GM12873 (cell line): ENCODE results near the gene CFAP97.
A peak's percentile ranks its signal among the peaks of the same experiment; 100 is the strongest.

Experiments used
- TF ChIP-seq, protein P1 (sequence below): IDR thresholded peaks from 2 replicates; pipeline ENCODE4 v1.5.1; 2012; ENCODE audit warnings: low read depth, mild to moderate bottlenecking, moderate library complexity, low read length, control low read depth; ENCODE audit not compliant: insufficient read depth; ENCODE audit errors: missing control alignments

The CFAP97 gene

DNA sequence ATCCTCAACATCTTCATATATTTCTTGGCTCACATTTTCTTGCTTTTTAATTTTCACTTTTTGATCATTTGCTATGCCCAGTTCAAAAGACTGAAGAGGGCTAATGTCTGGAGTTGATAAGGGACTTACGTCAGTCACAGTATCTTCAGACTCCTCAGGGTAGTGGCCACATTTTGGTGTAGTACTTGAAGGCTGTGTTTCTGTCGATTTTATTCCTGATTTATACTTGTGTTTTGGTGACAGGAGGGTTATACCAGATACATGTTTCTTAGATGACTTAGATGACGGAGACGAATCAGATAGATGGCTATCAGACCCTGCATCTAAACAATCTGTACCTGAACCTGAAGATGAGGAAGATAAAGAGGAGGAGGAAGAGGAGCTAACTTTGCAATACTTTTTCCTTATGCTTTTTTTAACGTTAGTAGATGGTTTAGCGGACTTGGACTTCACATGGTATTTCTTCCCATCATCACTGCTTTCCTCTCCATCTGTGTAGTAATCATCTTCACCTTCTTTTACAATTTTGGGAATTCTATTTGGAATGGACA is 13.4 kb downstream of the CFAP97 start:
- TF ChIP-seq, protein P1, sequence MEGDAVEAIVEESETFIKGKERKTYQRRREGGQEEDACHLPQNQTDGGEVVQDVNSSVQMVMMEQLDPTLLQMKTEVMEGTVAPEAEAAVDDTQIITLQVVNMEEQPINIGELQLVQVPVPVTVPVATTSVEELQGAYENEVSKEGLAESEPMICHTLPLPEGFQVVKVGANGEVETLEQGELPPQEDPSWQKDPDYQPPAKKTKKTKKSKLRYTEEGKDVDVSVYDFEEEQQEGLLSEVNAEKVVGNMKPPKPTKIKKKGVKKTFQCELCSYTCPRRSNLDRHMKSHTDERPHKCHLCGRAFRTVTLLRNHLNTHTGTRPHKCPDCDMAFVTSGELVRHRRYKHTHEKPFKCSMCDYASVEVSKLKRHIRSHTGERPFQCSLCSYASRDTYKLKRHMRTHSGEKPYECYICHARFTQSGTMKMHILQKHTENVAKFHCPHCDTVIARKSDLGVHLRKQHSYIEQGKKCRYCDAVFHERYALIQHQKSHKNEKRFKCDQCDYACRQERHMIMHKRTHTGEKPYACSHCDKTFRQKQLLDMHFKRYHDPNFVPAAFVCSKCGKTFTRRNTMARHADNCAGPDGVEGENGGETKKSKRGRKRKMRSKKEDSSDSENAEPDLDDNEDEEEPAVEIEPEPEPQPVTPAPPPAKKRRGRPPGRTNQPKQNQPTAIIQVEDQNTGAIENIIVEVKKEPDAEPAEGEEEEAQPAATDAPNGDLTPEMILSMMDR, result no peak

DNA sequence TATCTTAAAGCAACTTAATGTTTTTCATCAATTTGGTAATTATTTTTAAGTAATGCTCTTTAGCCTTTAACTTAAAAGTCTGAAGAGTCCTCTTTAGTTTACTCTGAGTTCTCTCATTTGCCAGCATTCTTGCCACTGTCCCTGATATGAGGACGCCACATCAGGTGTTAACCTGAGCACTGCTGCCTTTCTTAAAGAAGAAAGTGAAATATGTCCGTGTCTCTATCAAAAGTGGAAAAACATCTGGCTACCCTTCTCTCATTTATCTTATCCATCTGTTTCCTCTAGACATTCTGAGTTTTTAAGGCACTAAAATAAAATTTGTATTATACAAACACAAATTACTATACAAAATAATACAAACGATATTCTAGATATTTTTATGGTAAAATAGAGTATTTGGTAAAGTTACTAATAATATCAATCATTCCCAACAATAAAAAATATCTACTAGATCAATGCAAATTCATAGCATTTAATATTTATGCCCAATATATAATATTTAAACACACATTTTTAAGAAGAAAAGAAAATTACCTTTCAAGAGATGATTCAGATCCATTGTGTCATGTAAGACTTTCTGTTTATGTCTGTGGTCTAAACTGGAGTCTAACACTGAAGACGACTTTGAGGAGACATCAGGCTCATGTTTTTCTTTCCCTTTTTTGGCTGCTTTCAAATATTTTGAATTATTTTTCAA is 14.0 kb downstream of the CFAP97 start:
- TF ChIP-seq, protein P1, result no peak

DNA sequence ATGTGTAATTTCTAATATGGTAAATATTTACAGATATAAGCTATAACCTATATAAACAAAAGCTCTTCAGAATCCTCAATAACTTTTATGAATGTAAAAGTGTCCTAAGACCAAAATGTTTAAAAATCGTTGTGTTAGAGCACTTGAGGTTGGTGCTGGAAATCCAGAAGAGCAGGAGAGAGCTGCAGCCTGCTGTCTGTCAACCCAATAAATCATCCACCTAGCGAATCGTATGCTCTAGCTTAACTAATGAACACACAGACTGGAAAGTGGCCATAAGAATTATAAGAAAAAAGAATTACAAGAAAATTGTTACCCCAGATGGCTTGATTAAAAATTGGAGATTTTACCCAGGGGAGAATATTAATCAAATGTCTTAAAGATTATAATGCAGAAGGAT is 17.0 kb downstream of the CFAP97 start:
- TF ChIP-seq, protein P1, result no peak

DNA sequence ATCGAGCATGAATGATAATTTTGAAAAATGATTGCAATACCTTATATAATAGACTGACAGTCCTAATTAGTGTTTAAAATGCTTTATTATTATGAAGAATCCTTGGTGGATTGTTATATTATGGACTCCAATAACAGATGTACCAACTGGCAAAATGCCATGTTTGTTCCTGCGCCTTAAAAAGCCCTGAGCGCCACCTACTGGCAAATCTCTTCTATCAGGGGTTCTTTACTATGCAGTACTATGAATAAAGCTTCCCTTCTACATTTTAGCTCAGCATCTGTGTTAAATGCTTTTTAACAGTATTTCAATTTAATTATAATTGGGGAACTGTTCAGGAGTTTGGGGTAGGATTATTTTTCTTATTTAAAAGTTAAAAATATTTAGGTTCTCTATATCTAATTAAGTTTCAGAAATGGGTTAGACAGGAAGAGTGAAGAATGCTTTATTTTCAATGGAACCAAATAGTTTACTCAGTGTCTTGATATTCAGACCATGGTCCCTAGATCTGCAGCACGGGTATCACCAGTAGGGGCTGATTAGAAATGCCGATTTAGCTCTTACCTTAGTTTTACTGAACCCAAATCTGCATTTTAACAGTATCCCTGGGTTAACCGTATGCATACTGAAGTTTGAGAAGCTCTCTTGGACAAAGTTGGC is 20.0 kb downstream of the CFAP97 start:
- TF ChIP-seq, protein P1, result peak; percentile 69

DNA sequence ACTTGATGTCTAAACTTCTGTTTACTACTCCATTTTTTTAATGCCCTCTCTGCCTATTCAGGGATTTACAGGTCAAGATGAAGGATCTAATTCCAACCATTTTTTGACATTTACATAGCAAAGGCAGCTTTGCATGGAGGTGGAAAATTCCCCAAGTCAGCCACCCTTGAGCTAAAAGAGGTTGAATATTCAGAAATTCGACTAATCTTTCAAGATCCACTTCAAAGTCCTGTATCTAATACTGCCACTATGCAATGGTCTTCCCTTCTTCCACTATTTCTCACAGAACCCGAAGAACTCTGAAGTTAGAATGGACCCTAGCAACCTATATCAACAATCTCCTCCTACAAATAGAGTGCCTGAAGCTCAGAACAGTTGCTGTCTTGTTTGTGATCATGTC is 21.6 kb downstream of the CFAP97 start:
- TF ChIP-seq, protein P1, result no peak

DNA sequence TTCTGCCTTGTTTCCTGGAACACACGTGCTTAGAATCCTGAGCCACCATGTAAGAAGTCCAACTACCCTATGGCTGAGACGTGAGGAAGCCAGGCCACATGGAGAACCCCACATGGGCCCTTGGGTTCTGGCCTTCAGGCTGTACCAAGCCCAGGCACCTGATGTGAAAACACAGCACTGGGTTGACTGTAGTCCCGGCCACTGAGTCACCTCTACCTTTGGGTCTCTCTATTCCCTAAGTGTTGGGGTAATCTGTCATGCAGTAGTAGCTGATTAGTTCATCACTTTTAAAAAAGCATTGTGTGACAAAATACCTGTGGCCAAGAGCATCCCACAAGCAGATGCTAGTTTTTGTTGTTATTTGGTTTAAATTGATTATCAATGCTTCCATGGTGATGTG is 24.3 kb downstream of the CFAP97 start:
- TF ChIP-seq, protein P1, result no peak

DNA sequence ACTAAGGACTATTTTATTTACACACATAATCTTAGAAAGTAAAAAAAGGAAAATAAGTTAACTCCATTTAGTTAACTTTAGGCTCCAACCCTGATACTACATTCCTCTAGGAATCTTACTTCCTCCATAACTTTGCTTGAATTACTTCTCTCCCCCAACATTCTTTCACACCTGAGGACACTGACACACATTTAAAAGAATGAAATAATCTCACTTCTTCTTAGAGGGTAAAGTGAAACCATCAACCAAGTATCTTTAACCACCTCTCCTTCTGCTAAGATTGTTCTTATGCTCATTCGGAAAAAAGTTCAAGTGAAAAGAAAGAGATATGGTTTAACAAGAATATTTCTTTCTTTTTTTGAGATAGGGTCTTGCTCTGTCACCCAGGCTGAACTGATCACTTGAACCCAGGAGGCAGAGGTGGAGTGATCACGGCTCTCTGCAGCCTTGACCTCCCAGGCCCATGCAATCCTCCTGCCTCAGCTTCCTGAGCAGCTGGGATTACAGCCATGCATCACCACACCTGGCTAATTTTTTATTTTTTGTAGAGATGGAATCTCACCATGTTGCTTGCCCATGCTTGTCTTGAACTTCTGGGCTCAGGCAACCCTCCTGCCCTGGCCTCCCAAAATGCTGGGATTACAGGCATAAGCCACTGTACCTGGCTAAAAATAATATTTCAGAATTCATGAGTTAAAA is 32.3 kb downstream of the CFAP97 start:
- TF ChIP-seq, protein P1, result no peak
